Measurements from ENCODE around the gene CCDC85C.

Gene CCDC85C

DNA sequence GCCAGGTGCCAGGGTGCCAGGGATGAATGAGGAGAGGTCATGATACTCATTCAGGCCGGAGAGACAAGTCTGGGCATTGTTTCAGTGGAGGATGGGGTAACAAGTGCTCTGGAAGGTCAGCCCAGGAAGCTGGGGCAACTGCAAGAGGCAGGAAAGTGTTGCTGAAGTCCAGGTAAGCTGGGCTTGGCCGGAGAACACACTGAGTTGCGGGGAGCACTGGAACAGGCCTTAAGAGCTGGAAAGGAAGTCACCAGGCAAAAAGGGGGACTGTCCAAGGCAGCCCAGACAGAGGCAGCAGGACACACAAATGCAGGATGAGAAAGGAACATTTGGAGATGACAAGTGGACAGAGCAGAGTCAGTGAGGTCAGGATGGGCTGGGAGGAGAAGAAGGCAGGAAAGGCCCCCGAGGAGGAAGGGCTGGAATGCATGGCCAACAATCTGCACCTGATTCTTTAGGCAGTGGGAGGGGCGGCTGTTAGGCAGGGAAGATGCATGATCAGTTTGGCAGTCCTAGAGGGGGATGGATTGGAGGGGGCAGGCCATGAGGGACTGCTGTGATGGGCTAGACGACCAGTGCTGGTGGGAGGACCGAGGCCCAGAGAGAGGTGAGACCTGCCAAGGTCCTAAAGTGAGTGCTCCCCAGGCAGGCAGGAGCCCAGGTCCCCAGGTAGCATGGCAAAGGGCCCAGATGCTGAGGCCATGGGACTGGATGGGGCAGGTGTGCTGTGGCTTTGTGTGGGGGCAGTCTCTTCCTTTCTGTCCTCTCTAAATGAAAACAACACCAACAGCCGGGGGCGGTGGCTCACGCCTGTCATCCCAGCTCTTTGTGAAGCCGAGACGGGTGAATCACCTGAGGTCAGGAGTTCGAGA is 23.7 kb upstream of the CCDC85C start:
- Histone ChIP-seq H3K9ac (ENCODE audit: low read length) (no peak overlapping the region), H3K4ac (ENCODE audit: low read depth, low read length) (no peak overlapping the region), H3K4me1 (ENCODE audit: control insufficient read depth, low read depth, low read length) (no peaks in the 10 kb centered on the region), H3K56ac (ENCODE audit: low read length) (no peak overlapping the region), H3K18ac (ENCODE audit: low read length) (no peak overlapping the region), H3K36me3 (ENCODE audit: control insufficient read depth, insufficient read depth, low read length) (no peaks in the 10 kb centered on the region), H3K27ac (ENCODE audit: low read depth, low read length) (no peak overlapping the region), H3K23ac (ENCODE audit: low read length) (no peak overlapping the region), H2BK15ac (replicated peaks; ENCODE audit: low read depth) (no peak overlapping the region), H3K79me2 (ENCODE audit: control insufficient read depth, insufficient read depth, low read length) (no peaks in the 10 kb centered on the region), H2BK120ac (ENCODE audit: low read depth, low read length) (no peak overlapping the region), H2AK5ac (ENCODE audit: low read length) (no peak overlapping the region), H2BK5ac (ENCODE audit: low read length) (no peak overlapping the region), H3K4me3 (ENCODE audit: low read length) (no peak overlapping the region), H3K4me2 (ENCODE audit: low read length) (no peak overlapping the region), H3K27me3 (ENCODE audit: insufficient read depth, low read length, poor library complexity) (no peaks in the 10 kb centered on the region), H4K5ac (ENCODE audit: low read length) (no peak overlapping the region), H4K8ac (ENCODE audit: low read depth, low read length) (no peak overlapping the region), H3K79me1 (ENCODE audit: low read length) (no peaks in the 10 kb centered on the region)
- DNase-seq = no peak
- no CpG with 5 or more reads among the region's 13 CpGs for WGBS (ENCODE audit: extremely low coverage, insufficient coverage, low lambda C conversion rate)

DNA sequence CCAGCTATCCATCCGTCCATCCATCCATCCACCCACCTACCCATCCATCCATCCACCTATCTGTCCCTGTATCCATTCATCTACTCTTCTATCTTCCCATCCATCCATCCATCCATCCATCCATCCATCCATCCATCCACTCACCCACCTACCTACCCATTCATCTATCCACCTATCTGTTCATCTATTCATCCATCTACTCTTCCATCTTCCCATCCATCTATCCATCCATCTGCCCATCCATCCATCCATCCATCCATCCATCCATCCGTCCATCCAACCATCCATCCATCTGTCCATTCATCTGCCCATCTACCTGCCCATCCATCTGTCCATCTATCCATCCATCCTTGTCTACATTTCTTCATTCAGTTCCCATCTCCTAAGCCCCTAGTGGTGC is 23.1 kb upstream of the CCDC85C start:
- Histone ChIP-seq H3K79me1 (ENCODE audit: low read length) (no peaks in the 10 kb centered on the region), H3K9ac (ENCODE audit: low read length) (no peak overlapping the region), H3K23ac (ENCODE audit: low read length) (no peak overlapping the region), H4K5ac (ENCODE audit: low read length) (no peak overlapping the region), H3K27me3 (ENCODE audit: insufficient read depth, low read length, poor library complexity) (no peaks in the 10 kb centered on the region), H4K8ac (ENCODE audit: low read depth, low read length) (no peak overlapping the region), H2AK5ac (ENCODE audit: low read length) (no peak overlapping the region), H3K56ac (ENCODE audit: low read length) (no peak overlapping the region), H3K4ac (ENCODE audit: low read depth, low read length) (no peak overlapping the region), H3K4me2 (ENCODE audit: low read length) (no peak overlapping the region), H2BK15ac (replicated peaks; ENCODE audit: low read depth) (no peak overlapping the region), H3K27ac (ENCODE audit: low read depth, low read length) (no peak overlapping the region), H3K4me1 (ENCODE audit: control insufficient read depth, low read depth, low read length) (no peaks in the 10 kb centered on the region), H3K4me3 (ENCODE audit: low read length) (no peak overlapping the region), H2BK5ac (ENCODE audit: low read length) (no peak overlapping the region), H2BK120ac (ENCODE audit: low read depth, low read length) (no peak overlapping the region), H3K79me2 (ENCODE audit: control insufficient read depth, insufficient read depth, low read length) (no peaks in the 10 kb centered on the region), H3K18ac (ENCODE audit: low read length) (no peak overlapping the region), H3K36me3 (ENCODE audit: control insufficient read depth, insufficient read depth, low read length) (no peaks in the 10 kb centered on the region)
- no CpG with 5 or more reads among the region's 2 CpGs for WGBS (ENCODE audit: extremely low coverage, insufficient coverage, low lambda C conversion rate)
- no peak for DNase-seq

DNA sequence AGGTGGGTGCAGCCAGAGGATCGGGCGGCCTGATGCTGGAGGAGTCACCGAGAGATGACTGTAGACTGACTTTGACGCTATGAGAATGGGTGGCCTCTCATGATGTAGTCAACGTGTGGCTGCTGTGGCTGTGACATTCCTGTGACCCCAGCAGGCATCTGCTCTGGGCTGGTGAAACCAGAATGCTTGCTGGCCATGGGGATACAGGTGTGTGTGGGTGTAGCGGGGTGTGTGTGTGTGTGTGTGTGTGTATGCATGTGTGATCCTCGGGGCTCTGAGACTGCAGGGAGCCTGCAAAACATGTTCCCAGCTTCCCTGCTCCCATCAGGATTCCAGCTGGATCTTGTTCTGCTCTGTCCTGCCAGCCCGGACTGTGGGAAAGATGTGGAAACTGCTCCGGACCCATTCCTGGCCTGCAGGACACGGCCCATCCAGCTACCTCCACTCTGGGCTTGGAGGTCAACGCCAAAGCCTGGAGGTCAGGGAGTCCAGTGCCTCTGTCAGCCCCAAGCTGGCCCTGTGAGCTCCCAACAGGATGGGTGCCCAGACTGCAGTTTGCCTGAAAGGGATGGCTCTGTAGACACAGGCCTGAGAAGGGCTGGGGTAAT is 22.1 kb upstream of the CCDC85C start:
- no CpG with 5 or more reads among the region's 11 CpGs for WGBS (ENCODE audit: extremely low coverage, insufficient coverage, low lambda C conversion rate)

DNA sequence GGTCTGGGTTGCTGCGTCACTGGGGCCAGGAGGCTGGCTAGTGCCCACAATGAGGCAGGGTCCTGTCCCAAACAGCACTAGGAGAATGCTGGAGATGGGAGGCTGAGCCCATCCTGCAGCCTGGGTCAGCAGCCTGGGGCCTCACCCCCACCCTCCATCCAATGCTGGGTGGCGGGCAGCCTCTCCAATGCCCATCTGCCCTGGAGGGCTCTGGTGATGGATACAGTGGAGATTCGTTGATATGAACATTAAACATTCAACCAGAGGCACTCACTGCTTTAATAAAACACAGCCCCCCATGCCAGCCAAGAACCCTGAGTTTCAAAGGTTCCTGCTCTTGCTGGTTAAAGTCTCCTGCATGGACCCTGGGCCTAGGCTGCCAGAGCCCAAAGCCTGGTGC is 21.5 kb upstream of the CCDC85C start:
- Histone ChIP-seq H3K4ac (ENCODE audit: low read depth, low read length) (no peak overlapping the region), H2AK5ac (ENCODE audit: low read length) (no peak overlapping the region), H3K27ac (ENCODE audit: low read depth, low read length) (no peak overlapping the region), H3K36me3 (ENCODE audit: control insufficient read depth, insufficient read depth, low read length) (no peaks in the 10 kb centered on the region), H2BK15ac (replicated peaks; ENCODE audit: low read depth) (no peak overlapping the region), H3K18ac (ENCODE audit: low read length) (no peak overlapping the region), H3K27me3 (ENCODE audit: insufficient read depth, low read length, poor library complexity) (no peaks in the 10 kb centered on the region), H3K4me3 (ENCODE audit: low read length) (no peak overlapping the region), H3K9ac (ENCODE audit: low read length) (no peak overlapping the region), H3K4me2 (ENCODE audit: low read length) (no peak overlapping the region), H3K79me2 (ENCODE audit: control insufficient read depth, insufficient read depth, low read length) (no peaks in the 10 kb centered on the region), H4K5ac (ENCODE audit: low read length) (no peak overlapping the region), H2BK5ac (ENCODE audit: low read length) (no peak overlapping the region), H3K79me1 (ENCODE audit: low read length) (no peaks in the 10 kb centered on the region), H4K8ac (ENCODE audit: low read depth, low read length) (no peak overlapping the region), H3K56ac (ENCODE audit: low read length) (no peak overlapping the region), H3K23ac (ENCODE audit: low read length) (no peak overlapping the region), H2BK120ac (ENCODE audit: low read depth, low read length) (no peak overlapping the region), H3K4me1 (ENCODE audit: control insufficient read depth, low read depth, low read length) (no peaks in the 10 kb centered on the region)
- no peak for DNase-seq
- no CpG with 5 or more reads among the region's 3 CpGs for WGBS (ENCODE audit: extremely low coverage, insufficient coverage, low lambda C conversion rate)

More for the DNA sequence above, 22.1 kb upstream of the CCDC85C start:
- Histone ChIP-seq H2BK5ac (ENCODE audit: low read length) (no peak overlapping the region), H3K4me2 (ENCODE audit: low read length) (no peak overlapping the region), H2BK120ac (ENCODE audit: low read depth, low read length) (no peak overlapping the region), H3K18ac (ENCODE audit: low read length) (no peak overlapping the region), H3K79me1 (ENCODE audit: low read length) (no peaks in the 10 kb centered on the region), H3K9ac (ENCODE audit: low read length) (no peak overlapping the region), H2AK5ac (ENCODE audit: low read length) (no peak overlapping the region), H3K23ac (ENCODE audit: low read length) (no peak overlapping the region), H3K4ac (ENCODE audit: low read depth, low read length) (no peak overlapping the region), H3K4me1 (ENCODE audit: control insufficient read depth, low read depth, low read length) (no peaks in the 10 kb centered on the region), H3K4me3 (ENCODE audit: low read length) (no peak overlapping the region), H3K27ac (ENCODE audit: low read depth, low read length) (no peak overlapping the region), H4K8ac (ENCODE audit: low read depth, low read length) (no peak overlapping the region), H3K79me2 (ENCODE audit: control insufficient read depth, insufficient read depth, low read length) (no peaks in the 10 kb centered on the region), H3K36me3 (ENCODE audit: control insufficient read depth, insufficient read depth, low read length) (no peaks in the 10 kb centered on the region), H2BK15ac (replicated peaks; ENCODE audit: low read depth) (no peak overlapping the region), H4K5ac (ENCODE audit: low read length) (no peak overlapping the region), H3K56ac (ENCODE audit: low read length) (no peak overlapping the region), H3K27me3 (ENCODE audit: insufficient read depth, low read length, poor library complexity) (no peaks in the 10 kb centered on the region)
- DNase-seq = no peak

DNA sequence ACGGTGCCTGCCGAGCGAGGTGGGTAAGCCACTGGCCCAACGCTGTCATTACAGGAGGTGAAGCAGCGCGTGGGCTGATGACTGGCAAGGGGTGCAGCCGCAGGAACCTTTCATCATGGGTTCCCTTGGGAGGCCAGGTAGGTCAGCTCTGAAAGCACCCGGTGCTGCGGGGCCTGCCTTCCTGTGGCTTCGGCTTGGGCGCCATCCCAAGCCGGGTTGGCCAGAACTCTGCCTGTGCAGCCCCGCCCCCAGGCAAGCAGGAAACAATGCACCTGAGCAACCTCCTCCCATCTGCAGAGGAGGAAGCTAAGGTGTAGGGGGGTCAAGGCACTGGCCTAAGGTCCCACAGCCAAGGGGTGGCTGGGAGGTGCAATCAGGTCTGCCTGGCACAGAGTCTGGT is 21.0 kb upstream of the CCDC85C start:
- DNase-seq = no peak
- H3K23ac ChIP-seq (ENCODE audit: low read length) = no peak overlapping the region
- no CpG with 5 or more reads among the region's 13 CpGs for WGBS (ENCODE audit: extremely low coverage, insufficient coverage, low lambda C conversion rate)
- no peak overlapping the region for H3K27ac ChIP-seq (ENCODE audit: low read depth, low read length)
- no peak overlapping the region for H2BK120ac ChIP-seq (ENCODE audit: low read depth, low read length)
- no peak overlapping the region for H3K9ac ChIP-seq (ENCODE audit: low read length)
- H2BK5ac ChIP-seq (ENCODE audit: low read length) = no peak overlapping the region
- no peaks in the 10 kb centered on the region for H3K36me3 ChIP-seq (ENCODE audit: control insufficient read depth, insufficient read depth, low read length)
- H3K4ac ChIP-seq (ENCODE audit: low read depth, low read length) = no peak overlapping the region
- no peak overlapping the region for H2AK5ac ChIP-seq (ENCODE audit: low read length)
- no peak overlapping the region for H3K4me2 ChIP-seq (ENCODE audit: low read length)
- H3K18ac ChIP-seq (ENCODE audit: low read length) = no peak overlapping the region
- H4K8ac ChIP-seq (ENCODE audit: low read depth, low read length) = no peak overlapping the region
- no peak overlapping the region for H4K5ac ChIP-seq (ENCODE audit: low read length)
- H3K56ac ChIP-seq (ENCODE audit: low read length) = no peak overlapping the region
- no peaks in the 10 kb centered on the region for H3K79me2 ChIP-seq (ENCODE audit: control insufficient read depth, insufficient read depth, low read length)
- H3K27me3 ChIP-seq (ENCODE audit: insufficient read depth, low read length, poor library complexity) = no peaks in the 10 kb centered on the region
- H3K79me1 ChIP-seq (ENCODE audit: low read length) = no peaks in the 10 kb centered on the region
- H3K4me3 ChIP-seq (ENCODE audit: low read length) = no peak overlapping the region
- no peaks in the 10 kb centered on the region for H3K4me1 ChIP-seq (ENCODE audit: control insufficient read depth, low read depth, low read length)
- H2BK15ac ChIP-seq (replicated peaks; ENCODE audit: low read depth) = no peak overlapping the region
